Inflammatory macrophage treated with lipopolysaccharide for 4 hours (primary cell): Measurements from ENCODE around the gene TOGARAM1.

Experiments
- DNase-seq: peaks from one replicate; pipeline ENCODE4 v3.0.0-alpha.2; 2020

Gene TOGARAM1

GRCh38 chr14:45095143-45095542, 133.2 kb downstream of the TOGARAM1 start:
- no peak for DNase-seq

- DNase-seq, result no peak
Observed at GRCh38 chr14:45096218-45096617, 134.2 kb downstream of the TOGARAM1 start.

- DNase-seq, result no peak
Observed at GRCh38 chr14:45103806-45104205, 141.8 kb downstream of the TOGARAM1 start.

- DNase-seq, result no peak
Observed at GRCh38 chr14:45104561-45104960, 142.6 kb downstream of the TOGARAM1 start.

GRCh38 chr14:45112896-45113781, 151.1 kb downstream of the TOGARAM1 start:
- no peak for DNase-seq

DNA sequence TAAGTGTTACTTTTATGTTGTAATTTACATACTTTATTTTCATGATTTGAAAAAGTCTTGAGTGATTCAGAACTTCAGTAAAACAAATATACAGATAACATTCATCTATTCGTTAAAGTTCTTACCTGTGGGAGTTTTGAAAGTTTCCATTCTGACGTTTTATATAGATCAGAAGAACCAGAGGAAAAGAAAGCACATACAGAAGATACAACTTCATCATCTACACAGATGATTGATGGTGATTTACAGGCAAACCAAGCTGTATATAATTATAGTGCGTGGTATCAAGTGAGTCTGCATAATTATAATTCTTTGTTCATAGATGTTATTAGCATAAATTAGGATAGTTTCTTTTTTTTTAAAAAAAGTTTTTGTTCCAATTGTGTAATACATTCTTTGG, 152.3 kb downstream of the TOGARAM1 start:
- DNase-seq, result no peak

DNA sequence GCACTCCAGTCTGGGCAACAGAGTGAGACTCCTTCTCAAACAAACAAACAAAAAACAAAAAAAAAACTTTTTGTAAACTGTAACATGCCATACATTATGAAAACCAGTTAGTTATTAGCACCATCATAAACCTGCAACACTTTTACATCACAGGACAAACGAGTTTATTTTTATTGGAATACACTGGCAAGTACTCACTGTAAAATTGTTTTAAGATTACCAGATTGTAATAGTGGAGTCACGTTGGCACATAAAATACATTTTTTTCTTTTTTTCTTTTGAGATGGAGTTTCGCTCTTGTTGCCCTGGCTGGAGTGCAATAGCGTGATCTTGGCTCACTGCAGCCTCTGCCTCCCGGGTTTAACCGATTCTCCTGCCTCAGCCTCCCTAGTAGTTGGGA, 156.6 kb downstream of the TOGARAM1 start:
- DNase-seq, result no peak

- DNase-seq, result no peak
Observed at GRCh38 chr14:45120096-45120495, 158.1 kb downstream of the TOGARAM1 start.

DNA sequence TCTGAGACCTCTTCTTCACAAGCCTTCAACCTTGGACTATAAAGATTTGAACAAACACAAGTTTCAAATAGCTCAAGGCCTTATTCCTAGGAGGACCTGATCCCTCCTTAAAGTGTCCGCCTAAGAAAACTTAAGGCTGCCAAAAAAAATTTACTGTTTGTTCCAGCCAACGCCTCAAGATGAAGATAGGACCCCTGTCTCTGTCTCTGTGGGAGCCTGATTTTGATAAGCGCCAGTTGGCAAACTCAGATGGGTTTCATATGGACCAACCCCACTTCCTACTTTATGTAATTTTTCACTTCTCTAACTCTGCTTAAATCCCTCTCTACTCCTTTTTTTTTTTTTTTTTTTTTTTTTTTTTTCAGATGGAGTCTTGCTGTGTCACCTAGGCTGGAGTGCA, 161.3 kb downstream of the TOGARAM1 start:
- DNase-seq, result no peak
